HT1080 (cell line): ENCODE data around the gene LMBR1. TPM values are rescaled to one million over a fixed set of nuclear protein-coding genes. Genes with fewer than 3 reads are reported as not detected.
"Not testable (repeated sequence)": the region's sequence is repeated elsewhere in the genome, so short reads cannot be mapped to it uniquely, and the experiment has no call there.

Experiments
- DNase-seq: peaks from one replicate; pipeline ENCODE4 v3.0.0-alpha.2; 2015; ENCODE audit warnings: low read depth
- total RNA-seq: library from RNA; depleted of rRNA; stranded (reverse); fragments of >200 nt; shearing (Covaris generic); gene quantifications from 2 replicates; pipeline ENCODE4 v1.2.3, GENCODE V29; 2014

LMBR1 gene
- total RNA-seq, 1 experiment from 2014 or later, result 104 TPM

GRCh38 chr7:156854654-156855053 lies 38.3 kb downstream of the LMBR1 start:
- no peak for DNase-seq

GRCh38 chr7:156848979-156849378 lies 44.0 kb downstream of the LMBR1 start:
- DNase-seq, result no peak

- no peak for DNase-seq
These were observed 47.4 kb downstream of the LMBR1 start for GRCh38 chr7:156845379-156846101.

GRCh38 chr7:156843582-156843981 lies 49.4 kb downstream of the LMBR1 start:
- not testable (repeated sequence) for DNase-seq

GRCh38 chr7:156843157-156843556 lies 49.8 kb downstream of the LMBR1 start:
- no peak for DNase-seq

GRCh38 chr7:156842740-156843140 lies 50.2 kb downstream of the LMBR1 start:
- DNase-seq, result no peak

- DNase-seq, result no peak
These were observed 50.7 kb downstream of the LMBR1 start for GRCh38 chr7:156842317-156842716.

GRCh38 chr7:156841497-156841896 lies 51.5 kb downstream of the LMBR1 start:
- no peak for DNase-seq

GRCh38 chr7:156840134-156840533 lies 52.8 kb downstream of the LMBR1 start:
- DNase-seq, result no peak

- no peak for DNase-seq
These were observed 56.5 kb downstream of the LMBR1 start for GRCh38 chr7:156836443-156836842.

- no peak for DNase-seq
These were observed 58.5 kb downstream of the LMBR1 start for GRCh38 chr7:156834462-156834861.

- no peak for DNase-seq
These were observed 59.7 kb downstream of the LMBR1 start for GRCh38 chr7:156833312-156833711.

GRCh38 chr7:156832195-156832877 lies 60.6 kb downstream of the LMBR1 start:
- no peak for DNase-seq

GRCh38 chr7:156829669-156830336 lies 63.2 kb downstream of the LMBR1 start:
- DNase-seq, result no peak

GRCh38 chr7:156827587-156828203 lies 65.3 kb downstream of the LMBR1 start:
- DNase-seq, result no peak

- no peak for DNase-seq
These were observed 69.5 kb downstream of the LMBR1 start for GRCh38 chr7:156823435-156823834.

- no peak for DNase-seq
These were observed 72.4 kb downstream of the LMBR1 start for GRCh38 chr7:156820445-156821063.

- DNase-seq, result no peak
These were observed 73.2 kb downstream of the LMBR1 start for GRCh38 chr7:156819733-156820295.

GRCh38 chr7:156818133-156818532 lies 74.8 kb downstream of the LMBR1 start:
- DNase-seq, result no peak

GRCh38 chr7:156816943-156817572 lies 75.9 kb downstream of the LMBR1 start:
- peak; percentile 5 for DNase-seq

- no peak for DNase-seq
These were observed 81.3 kb downstream of the LMBR1 start for GRCh38 chr7:156811706-156812105.
